ENCODE measurements around the gene USP21. TPM values are rescaled to one million over a fixed set of nuclear protein-coding genes. Genes with fewer than 3 reads are reported as not detected.
A peak's percentile ranks its signal among the peaks of the same experiment; 100 is the strongest.

USP21 gene
- total and polyA plus RNA-seq, 9 of the 15 experiments (the other 6 are each of a cell fraction or from before 2014, with no cell fraction given), result 4.9 to 52.4 (median 21.6) TPM

GRCh38 chr1:161119092-161119903 is 40.0 kb upstream of the USP21 start (continued):
- TF ChIP-seq, protein P1, sequence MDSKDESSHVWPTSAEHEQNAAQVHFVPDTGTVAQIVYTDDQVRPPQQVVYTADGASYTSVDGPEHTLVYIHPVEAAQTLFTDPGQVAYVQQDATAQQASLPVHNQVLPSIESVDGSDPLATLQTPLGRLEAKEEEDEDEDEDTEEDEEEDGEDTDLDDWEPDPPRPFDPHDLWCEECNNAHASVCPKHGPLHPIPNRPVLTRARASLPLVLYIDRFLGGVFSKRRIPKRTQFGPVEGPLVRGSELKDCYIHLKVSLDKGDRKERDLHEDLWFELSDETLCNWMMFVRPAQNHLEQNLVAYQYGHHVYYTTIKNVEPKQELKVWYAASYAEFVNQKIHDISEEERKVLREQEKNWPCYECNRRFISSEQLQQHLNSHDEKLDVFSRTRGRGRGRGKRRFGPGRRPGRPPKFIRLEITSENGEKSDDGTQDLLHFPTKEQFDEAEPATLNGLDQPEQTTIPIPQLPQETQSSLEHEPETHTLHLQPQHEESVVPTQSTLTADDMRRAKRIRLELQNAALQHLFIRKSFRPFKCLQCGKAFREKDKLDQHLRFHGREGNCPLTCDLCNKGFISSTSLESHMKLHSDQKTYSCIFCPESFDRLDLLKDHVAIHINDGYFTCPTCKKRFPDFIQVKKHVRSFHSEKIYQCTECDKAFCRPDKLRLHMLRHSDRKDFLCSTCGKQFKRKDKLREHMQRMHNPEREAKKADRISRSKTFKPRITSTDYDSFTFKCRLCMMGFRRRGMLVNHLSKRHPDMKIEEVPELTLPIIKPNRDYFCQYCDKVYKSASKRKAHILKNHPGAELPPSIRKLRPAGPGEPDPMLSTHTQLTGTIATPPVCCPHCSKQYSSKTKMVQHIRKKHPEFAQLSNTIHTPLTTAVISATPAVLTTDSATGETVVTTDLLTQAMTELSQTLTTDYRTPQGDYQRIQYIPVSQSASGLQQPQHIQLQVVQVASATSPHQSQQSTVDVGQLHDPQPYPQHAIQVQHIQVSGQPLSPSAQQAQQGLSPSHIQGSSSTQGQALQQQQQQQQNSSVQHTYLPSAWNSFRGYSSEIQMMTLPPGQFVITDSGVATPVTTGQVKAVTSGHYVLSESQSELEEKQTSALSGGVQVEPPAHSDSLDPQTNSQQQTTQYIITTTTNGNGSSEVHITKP (IDR thresholded peaks at IDR 0.05; ENCODE audit: partially characterized antibody), result no peak
- TF ChIP-seq ZNF780A (CRISPR knock-in tag; IDR thresholded peaks at IDR 0.05) (no peak), HSF4 (CRISPR knock-in tag; IDR thresholded peaks at IDR 0.05; ENCODE audit: borderline replicate concordance) (no peak), LARP7 (IDR thresholded peaks at IDR 0.05) (no peak), NFE2 (IDR thresholded peaks at IDR 0.05; ENCODE audit: low read depth) (no peak), ZBTB17 (CRISPR knock-in tag; IDR thresholded peaks at IDR 0.05) (no peak), RUNX1 (IDR thresholded peaks at IDR 0.05; ENCODE audit: low read depth) (no peak), ELF4 (CRISPR knock-in tag; IDR thresholded peaks at IDR 0.05) (no peak), ZNF134 (CRISPR knock-in tag; conservative IDR thresholded peaks at IDR 0.05) (no peak), U2AF2 (optimal IDR thresholded peaks at IDR 0.05; ENCODE audit: low read depth, low read length) (no peak), MAFG (tag; conservative IDR thresholded peaks at IDR 0.05) (no peak), PYGO2 (tag; IDR thresholded peaks at IDR 0.05) (no peak), ZNF449 (CRISPR knock-in tag; IDR thresholded peaks at IDR 0.05) (no peak), PCBP2 (IDR thresholded peaks at IDR 0.05; ENCODE audit: low read depth, low read length, poor library complexity, severe bottlenecking) (no peak), XRCC4 (IDR thresholded peaks at IDR 0.05; ENCODE audit: extremely low read depth, insufficient read depth, insufficient read length) (no peak), SIX5 (IDR thresholded peaks at IDR 0.05; ENCODE audit: borderline replicate concordance in 1 of 2, insufficient read depth in 1 of 2, low read depth in 1 of 2, low read length in 2 of 2) (no peak), ZNF695 (CRISPR knock-in tag; IDR thresholded peaks at IDR 0.05) (no peak), MEF2D (tag; conservative IDR thresholded peaks at IDR 0.05; ENCODE audit: low read depth) (no peak), NCOA4 (IDR thresholded peaks at IDR 0.05; ENCODE audit: partially characterized antibody) (no peak)
- TF ChIP-seq, protein P2, sequence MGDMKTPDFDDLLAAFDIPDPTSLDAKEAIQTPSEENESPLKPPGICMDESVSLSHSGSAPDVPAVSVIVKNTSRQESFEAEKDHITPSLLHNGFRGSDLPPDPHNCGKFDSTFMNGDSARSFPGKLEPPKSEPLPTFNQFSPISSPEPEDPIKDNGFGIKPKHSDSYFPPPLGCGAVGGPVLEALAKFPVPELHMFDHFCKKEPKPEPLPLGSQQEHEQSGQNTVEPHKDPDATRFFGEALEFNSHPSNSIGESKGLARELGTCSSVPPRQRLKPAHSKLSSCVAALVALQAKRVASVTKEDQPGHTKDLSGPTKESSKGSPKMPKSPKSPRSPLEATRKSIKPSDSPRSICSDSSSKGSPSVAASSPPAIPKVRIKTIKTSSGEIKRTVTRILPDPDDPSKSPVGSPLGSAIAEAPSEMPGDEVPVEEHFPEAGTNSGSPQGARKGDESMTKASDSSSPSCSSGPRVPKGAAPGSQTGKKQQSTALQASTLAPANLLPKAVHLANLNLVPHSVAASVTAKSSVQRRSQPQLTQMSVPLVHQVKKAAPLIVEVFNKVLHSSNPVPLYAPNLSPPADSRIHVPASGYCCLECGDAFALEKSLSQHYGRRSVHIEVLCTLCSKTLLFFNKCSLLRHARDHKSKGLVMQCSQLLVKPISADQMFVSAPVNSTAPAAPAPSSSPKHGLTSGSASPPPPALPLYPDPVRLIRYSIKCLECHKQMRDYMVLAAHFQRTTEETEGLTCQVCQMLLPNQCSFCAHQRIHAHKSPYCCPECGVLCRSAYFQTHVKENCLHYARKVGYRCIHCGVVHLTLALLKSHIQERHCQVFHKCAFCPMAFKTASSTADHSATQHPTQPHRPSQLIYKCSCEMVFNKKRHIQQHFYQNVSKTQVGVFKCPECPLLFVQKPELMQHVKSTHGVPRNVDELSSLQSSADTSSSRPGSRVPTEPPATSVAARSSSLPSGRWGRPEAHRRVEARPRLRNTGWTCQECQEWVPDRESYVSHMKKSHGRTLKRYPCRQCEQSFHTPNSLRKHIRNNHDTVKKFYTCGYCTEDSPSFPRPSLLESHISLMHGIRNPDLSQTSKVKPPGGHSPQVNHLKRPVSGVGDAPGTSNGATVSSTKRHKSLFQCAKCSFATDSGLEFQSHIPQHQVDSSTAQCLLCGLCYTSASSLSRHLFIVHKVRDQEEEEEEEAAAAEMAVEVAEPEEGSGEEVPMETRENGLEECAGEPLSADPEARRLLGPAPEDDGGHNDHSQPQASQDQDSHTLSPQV (IDR thresholded peaks at IDR 0.05), result peak; percentile 60
